Spleen (tissue), 7 donors: ENCODE results near the gene SPECC1.

Source experiments
- CTCF ChIP-seq, 11 experiments: fragments of 200-600 bp in 7 of 11; fragments of 450-650 bp in 4 of 11; sonication (generic) in 4 of 11; IDR thresholded peaks in 8 of 11; conservative IDR thresholded peaks in 3 of 11; 1 replicate in 7 of 11; 2 replicates in 4 of 11; pipeline versions ENCODE4 v1.4.0 to v1.8.0; 2016 to 2021; ENCODE audit warnings: antibody characterized with exemption in 11 of 11, inconsistent platforms in 4 of 11, mild to moderate bottlenecking in 1 of 11
- POLR2A ChIP-seq, 3 donors: fragments of 450-650 bp; IDR thresholded peaks; one replicate each; pipeline ENCODE4 v1.5.1; 2017; ENCODE audit warnings: antibody characterized with exemption in 3 of 3, mild to moderate bottlenecking in 1 of 3
- POLR2AphosphoS5 ChIP-seq, 3 donors: sonication (generic); formaldehyde crosslinking; IDR thresholded peaks; one replicate each; pipeline ENCODE4 v1.5.1; 2017; ENCODE audit warnings: antibody characterized with exemption in 3 of 3
- donor health status: DM: no; HTN: no; CAD: no; lungs with moderate emphysema.
- donor health status: DM: no; HTN: no; CAD: no.
- donor health status: DM: no; HTN: no; CAD: no.

DNA sequence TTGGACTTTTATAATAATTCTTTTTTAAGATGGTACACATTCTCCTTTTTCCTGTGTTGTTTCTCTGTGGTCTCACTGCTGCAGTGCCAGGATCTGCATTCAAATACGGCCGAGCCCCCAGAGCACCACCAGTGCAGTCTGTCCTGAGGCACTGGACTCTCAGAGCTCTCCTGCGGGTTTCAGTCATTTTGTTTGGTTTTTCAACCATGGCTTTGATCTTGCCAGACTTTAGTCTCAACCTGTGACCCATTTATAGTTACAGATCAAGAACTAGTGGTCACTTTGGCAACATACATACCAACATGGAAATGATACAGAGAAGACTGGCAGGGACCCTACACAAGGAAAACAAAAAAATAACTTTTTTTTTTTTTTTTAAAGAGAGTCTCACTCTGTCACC, 280.8 kb downstream of the SPECC1 start:
- TF ChIP-seq POLR2A (IDR thresholded peaks at IDR 0.05) (no peak), CTCF (IDR thresholded peaks at IDR 0.05 in 8 of 11, conservative IDR thresholded peaks at IDR 0.05 in 3 of 11) (no peak), POLR2AphosphoS5 (IDR thresholded peaks at IDR 0.05) (no peak)
